D341Med (cell line): ENCODE data around the gene PACS1.
"Not testable (repeated sequence)": the region's sequence is repeated elsewhere in the genome, so short reads cannot be mapped to it uniquely, and the experiment has no call there.

Experiments
- DNase-seq: peaks from one replicate; pipeline ENCODE4 v3.0.0; 2012; ENCODE audit warnings: low spot score

PACS1 gene

GRCh38 chr11:66259956-66260355 is 189.9 kb downstream of the PACS1 start:
- DNase-seq = no peak

- DNase-seq = no peak
Measured at GRCh38 chr11:66261578-66261977, 191.5 kb downstream of the PACS1 start.

- DNase-seq = no peak
Measured at GRCh38 chr11:66262191-66262590, 192.1 kb downstream of the PACS1 start.

- no peak for DNase-seq
Measured at GRCh38 chr11:66262696-66263095, 192.6 kb downstream of the PACS1 start.

DNA sequence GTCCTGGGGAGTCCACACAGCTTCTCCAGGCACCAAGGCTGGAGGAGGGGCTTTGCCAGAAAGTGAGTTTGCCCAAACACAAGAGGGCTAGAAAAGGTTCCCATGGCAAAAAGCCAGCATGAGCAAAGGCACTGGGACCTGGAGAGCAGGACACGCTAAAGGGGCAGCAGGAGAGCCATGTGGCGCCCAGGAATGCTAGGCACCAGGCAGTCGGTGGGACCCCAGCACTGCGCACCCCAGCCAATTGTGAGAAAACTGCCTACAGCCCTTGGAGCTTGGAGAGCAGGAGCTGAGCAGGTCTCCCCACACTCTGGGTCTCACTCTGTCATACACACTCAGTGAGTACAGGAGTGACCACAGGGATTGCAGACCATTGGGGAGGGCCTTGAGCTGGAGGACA is 193.2 kb downstream of the PACS1 start:
- DNase-seq = no peak

DNA sequence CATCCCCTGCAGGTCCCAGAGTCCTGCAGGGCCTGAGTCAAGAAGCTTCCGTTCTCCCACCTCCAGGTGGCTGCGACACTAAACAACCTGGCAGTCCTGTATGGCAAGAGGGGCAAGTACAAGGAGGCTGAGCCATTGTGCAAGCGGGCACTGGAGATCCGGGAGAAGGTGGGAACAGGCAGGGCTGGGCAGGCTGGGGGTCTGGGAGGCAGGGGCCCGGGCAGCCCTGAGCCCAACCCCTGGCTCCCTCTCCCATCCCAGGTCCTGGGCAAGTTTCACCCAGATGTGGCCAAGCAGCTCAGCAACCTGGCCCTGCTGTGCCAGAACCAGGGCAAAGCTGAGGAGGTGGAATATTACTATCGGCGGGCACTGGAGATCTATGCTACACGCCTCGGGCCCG is 193.7 kb downstream of the PACS1 start:
- DNase-seq = no peak

DNA sequence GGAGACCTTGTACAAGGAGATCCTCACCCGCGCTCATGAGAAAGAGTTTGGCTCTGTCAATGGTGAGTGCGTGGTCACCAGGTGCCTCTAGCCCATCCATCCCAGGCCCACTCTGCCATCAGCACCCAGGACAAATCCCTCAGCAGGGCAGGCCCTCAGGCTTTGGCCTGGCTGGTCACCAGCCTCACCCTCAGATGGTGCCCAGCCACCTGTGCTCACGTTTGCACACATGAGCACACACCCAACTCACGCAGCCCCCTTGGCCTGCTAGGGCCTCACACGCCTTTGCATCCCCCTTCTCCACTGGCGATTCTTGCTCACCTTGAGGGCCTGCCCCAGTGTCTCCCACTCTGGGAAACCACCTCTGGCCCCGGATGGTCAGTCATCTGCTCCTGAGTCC is 194.3 kb downstream of the PACS1 start:
- no peak for DNase-seq

GRCh38 chr11:66264914-66265313 is 194.8 kb downstream of the PACS1 start:
- DNase-seq = no peak

- no peak for DNase-seq
Measured at GRCh38 chr11:66265531-66266377, 195.7 kb downstream of the PACS1 start.

GRCh38 chr11:66266378-66267038 is 196.4 kb downstream of the PACS1 start:
- DNase-seq = no peak

DNA sequence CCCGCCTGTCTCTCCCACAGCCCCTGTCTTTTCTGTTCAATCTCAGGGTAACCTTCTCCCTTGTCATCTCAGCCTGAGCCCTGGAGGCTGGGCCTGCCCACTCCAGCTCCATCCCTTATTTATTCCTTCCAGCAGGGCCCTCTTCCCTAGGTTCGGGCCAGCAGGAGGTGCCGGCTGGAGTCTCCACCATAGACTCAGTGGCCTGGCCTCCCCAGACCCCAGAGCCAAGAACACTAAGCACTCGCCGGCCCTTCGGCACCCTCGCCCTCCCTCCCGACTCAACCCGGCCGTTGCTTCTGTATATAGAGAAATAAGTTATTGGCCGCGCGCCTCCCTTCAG is 196.9 kb downstream of the PACS1 start:
- DNase-seq = no peak

- peak; percentile 95 for DNase-seq
Measured at GRCh38 chr11:66267379-66268243, 197.5 kb downstream of the PACS1 start.

DNA sequence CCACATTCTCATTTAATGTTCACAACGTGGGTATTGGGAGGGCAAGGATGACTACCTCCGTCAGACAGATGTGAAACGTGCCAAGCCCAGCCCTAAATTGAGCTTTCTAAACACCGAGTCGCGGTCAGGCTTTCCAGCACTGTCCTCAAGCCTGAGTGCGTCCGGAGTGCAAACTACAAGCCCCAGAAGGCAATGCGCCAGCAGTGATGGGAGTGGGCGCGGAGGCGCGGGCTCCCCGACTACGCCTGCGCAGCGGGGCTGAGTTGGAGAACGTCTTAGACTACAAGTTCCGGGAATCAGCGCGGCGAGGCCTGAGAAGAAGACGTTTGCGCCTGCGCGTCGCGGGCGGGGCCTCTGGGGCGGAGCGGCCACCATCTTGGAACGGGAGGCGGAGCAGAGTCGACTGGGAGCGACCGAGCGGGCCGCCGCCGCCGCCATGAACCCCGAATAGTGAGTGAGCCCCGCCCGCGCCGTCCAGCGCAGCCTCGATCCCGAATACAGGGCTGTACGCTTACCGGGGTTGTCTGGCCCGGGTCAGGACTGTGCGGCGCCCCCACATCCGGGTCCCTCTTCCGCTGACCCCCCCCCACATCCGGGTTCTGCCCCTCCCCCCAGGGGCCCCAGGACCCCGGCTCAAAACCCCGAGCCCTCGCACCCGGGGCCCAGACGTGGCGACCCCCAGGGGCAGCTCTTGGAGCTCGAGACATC is 198.3 kb downstream of the PACS1 start, which contains the start of gene RAB1B:
RAB1B (plus strand) TSS at position 396 of the 708 bp plus-strand sequence; CDS start at position 437, 41 bp downstream.
- peak; percentile 98 for DNase-seq

- peak; percentile 57 for DNase-seq
Measured at GRCh38 chr11:66268952-66269905, 199.2 kb downstream of the PACS1 start.

- DNase-seq = no peak
Measured at GRCh38 chr11:66271816-66272215, 201.7 kb downstream of the PACS1 start.

- DNase-seq = no peak
Measured at GRCh38 chr11:66272596-66272995, 202.5 kb downstream of the PACS1 start.

DNA sequence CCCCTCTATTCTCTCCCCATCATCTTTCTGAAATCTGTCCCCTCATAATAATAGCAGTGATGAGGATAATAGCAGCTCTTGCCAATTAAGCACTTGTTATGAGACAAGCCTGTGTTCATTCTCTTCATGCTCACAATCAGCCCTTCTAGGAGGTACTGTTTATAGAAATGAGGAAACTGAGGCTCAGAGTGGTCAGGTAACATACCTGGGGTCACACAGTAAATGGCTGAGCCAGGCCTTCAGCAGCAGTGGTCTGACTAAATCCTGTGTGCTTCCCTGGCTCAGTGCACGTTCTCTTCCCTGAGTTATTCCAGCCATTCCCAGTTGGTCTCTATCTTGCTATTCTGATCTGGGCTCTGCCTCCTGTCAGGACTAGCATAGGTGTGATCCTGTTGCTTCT is 204.1 kb downstream of the PACS1 start:
- DNase-seq = no peak

DNA sequence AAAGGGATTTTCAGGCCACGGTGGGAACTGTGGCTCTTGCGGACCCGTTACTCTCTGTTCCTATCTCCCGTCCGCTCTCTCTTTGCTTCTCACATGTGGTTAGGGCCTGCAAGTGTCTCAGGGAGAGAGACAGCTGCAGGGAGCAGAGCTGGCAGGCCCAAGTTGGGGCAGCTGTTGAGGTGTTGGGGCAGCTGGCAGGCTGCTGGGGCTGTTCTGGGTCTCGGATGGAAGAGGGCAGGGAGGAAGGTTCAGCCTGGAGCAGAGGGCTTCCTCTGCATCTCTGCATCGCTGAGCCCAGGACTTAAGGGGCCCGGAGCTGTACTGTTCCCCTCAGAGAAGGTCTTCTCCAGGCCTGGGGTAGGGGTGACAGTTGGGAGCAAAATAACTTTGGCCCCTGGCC is 205.3 kb downstream of the PACS1 start:
- no peak for DNase-seq

DNA sequence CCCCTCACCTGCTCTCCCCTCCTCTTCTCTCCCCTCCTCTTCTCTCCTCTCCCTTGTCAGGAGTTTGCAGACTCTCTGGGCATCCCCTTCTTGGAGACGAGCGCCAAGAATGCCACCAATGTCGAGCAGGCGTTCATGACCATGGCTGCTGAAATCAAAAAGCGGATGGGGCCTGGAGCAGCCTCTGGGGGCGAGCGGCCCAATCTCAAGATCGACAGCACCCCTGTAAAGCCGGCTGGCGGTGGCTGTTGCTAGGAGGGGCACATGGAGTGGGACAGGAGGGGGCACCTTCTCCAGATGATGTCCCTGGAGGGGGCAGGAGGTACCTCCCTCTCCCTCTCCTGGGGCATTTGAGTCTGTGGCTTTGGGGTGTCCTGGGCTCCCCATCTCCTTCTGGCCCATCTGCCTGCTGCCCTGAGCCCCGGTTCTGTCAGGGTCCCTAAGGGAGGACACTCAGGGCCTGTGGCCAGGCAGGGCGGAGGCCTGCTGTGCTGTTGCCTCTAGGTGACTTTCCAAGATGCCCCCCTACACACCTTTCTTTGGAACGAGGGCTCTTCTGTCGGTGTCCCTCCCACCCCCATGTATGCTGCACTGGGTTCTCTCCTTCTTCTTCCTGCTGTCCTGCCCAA is 206.0 kb downstream of the PACS1 start:
- no peak for DNase-seq

GRCh38 chr11:66276619-66277018 is 206.5 kb downstream of the PACS1 start:
- not testable (repeated sequence) for DNase-seq
